GM12892 (cell line): ENCODE measurements around the gene MFSD12.

Experiments
- POLR2A ChIP-seq: IDR thresholded peaks from 2 replicates; pipeline ENCODE4 v1.6.1; 2011; ENCODE audit warnings: low read depth, low read length, control low read depth
- POLR2AphosphoS5 ChIP-seq: IDR thresholded peaks from 2 replicates; pipeline ENCODE4 v1.6.1; 2011; ENCODE audit warnings: low read depth, low read length, control low read depth
- TAF1 ChIP-seq: IDR thresholded peaks from 2 replicates; pipeline ENCODE4 v1.6.1; 2011; ENCODE audit warnings: low read depth, mild to moderate bottlenecking, control low read depth, low read length, borderline replicate concordance

GRCh38 chr19:3522421-3523360 lies 34.7 kb downstream of the MFSD12 start:
- TF ChIP-seq POLR2A (no peak), TAF1 (no peak), POLR2AphosphoS5 (no peak)
